Caco-2 (cell line): ENCODE data around the gene SLC30A1. TPM values are rescaled to one million over a fixed set of nuclear protein-coding genes. Genes with fewer than 3 reads are reported as not detected.
A peak's percentile ranks its signal among the peaks of the same experiment; 100 is the strongest.

Source experiments
- BruUV-seq: library from RNA; stranded (reverse); fragments of 400-500 nt; replicated peaks from 2 replicates; lab custom pipeline; 2021; lab: Mats Ljungman, UMichigan
- CTCF ChIA-PET: fragments of 300-600 bp; sonication (Branson Sonifier 250); formaldehyde crosslinking; loops from one replicate; lab custom pipeline; 2022; ENCODE audit warnings: antibody characterized with exemption; lab: Charles Lee
- POLR2A ChIA-PET: fragments of 300-600 bp; sonication (Branson Sonifier 250); formaldehyde crosslinking; loops from one replicate; lab custom pipeline; 2022; ENCODE audit warnings: antibody characterized with exemption; lab: Charles Lee
- DNase-seq, 2 experiments: peaks; one replicate each; pipeline versions ENCODE4 v3.0.0 to v3.0.0-alpha.2; 2020 to 2022
- H3K27me3 ChIP-seq: replicated peaks from 2 replicates; pipeline ENCODE4 v1.6.0; 2011; ENCODE audit warnings: low read length; ENCODE audit not compliant: control insufficient read depth, insufficient read depth
- H3K36me3 ChIP-seq: 2 replicates; pipeline ENCODE4 v1.5.1; 2011; ENCODE audit warnings: low read length; ENCODE audit not compliant: control insufficient read depth, insufficient read depth
- H3K4me1 ChIP-seq: fragments of 250-450 bp; sonication (Bioruptor Pico); 2 replicates; pipeline ENCODE4 v1.5.1; 2020; ENCODE audit warnings: mild to moderate bottlenecking
- H3K4me3 ChIP-seq: 2 replicates; pipeline ENCODE4 v1.5.1; 2011; ENCODE audit warnings: low read depth, mild to moderate bottlenecking, control low read depth, low read length
- H3K9me3 ChIP-seq: fragments of 250-450 bp; sonication (Bioruptor Pico); 2 replicates; pipeline ENCODE4 v1.5.1; 2020; ENCODE audit warnings: mild to moderate bottlenecking, moderate library complexity
- H3K27ac Mint-ChIP-seq: one replicate; pipeline ENCODE4 v1.8.0; 2022; ENCODE audit warnings: mixed read lengths; ENCODE audit not compliant: unreplicated experiment
- H3K27me3 Mint-ChIP-seq: one replicate; pipeline ENCODE4 v1.8.0; 2022; ENCODE audit warnings: mixed read lengths; ENCODE audit not compliant: insufficient read depth, unreplicated experiment
- H3K36me3 Mint-ChIP-seq: one replicate; pipeline ENCODE4 v1.8.0; 2022; ENCODE audit warnings: mild to moderate bottlenecking, mixed read lengths; ENCODE audit not compliant: insufficient read depth, unreplicated experiment
- H3K4me1 Mint-ChIP-seq: one replicate; pipeline ENCODE4 v1.8.0; 2022; ENCODE audit warnings: low read depth, mixed read lengths; ENCODE audit not compliant: unreplicated experiment
- H3K4me3 Mint-ChIP-seq: one replicate; pipeline ENCODE4 v1.8.0; 2022; ENCODE audit warnings: mild to moderate bottlenecking, moderate library complexity, mixed read lengths; ENCODE audit not compliant: unreplicated experiment
- H3K9me3 Mint-ChIP-seq: one replicate; pipeline ENCODE4 v1.8.0; 2022; ENCODE audit warnings: mixed read lengths; ENCODE audit not compliant: unreplicated experiment
- CTCF ChIP-seq, 2 experiments: fragments of 200-600 bp in 1 of 2; IDR thresholded peaks; 1 replicate in 1 of 2; 2 replicates in 1 of 2; pipeline versions ENCODE4 v1.5.1 to v1.8.0; 2011 to 2022; ENCODE audit warnings: antibody characterized with exemption in 1 of 2, control low read depth in 1 of 2, inconsistent platforms in 1 of 2, low read depth in 1 of 2, low read length in 1 of 2, mild to moderate bottlenecking in 1 of 2, moderate library complexity in 1 of 2; ENCODE audit not compliant: insufficient read depth in 1 of 2, severe bottlenecking in 1 of 2, unreplicated experiment in 1 of 2
- intact Hi-C: fragments of 100-400 bp; cut with micrococcal nuclease; formaldehyde crosslinking; loops from one replicate; pipeline ENCODE4 v1.10.0; 2022; ENCODE audit not compliant: unreplicated experiment
- total RNA-seq: library from RNA; stranded (reverse); gene quantifications from 2 replicates; pipeline ENCODE4 v1.2.3, GENCODE V29; 2022

SLC30A1 gene
- total RNA-seq, 1 experiment from 2014 or later, result 26.6 TPM

DNA sequence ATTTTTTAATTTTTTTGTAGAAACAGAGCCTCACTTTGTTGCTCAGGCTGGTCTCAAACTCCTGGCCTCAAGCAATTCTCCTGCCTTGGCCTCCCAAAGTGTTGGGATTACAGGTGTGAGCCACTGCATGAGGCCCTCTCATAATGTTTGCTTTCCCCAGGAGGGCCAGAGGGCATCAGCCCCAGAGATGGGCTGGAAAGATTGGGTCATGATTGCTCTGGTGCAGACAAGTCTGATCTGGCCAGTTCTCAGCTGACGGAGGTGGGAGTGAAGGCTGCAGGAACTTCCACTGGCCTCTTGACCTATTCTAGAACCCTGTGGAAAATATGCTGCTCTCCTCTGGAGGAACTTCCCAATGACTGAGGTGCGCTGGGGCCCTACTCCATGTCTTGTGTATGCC is 43.6 kb downstream of the SLC30A1 start:
- no peaks in the 10 kb centered on the region for H3K27me3 ChIP-seq
- no peaks in the 10 kb centered on the region for H3K36me3 Mint-ChIP-seq
- H3K4me1 ChIP-seq, result no peaks in the 10 kb centered on the region
- H3K27ac Mint-ChIP-seq, result peak overlapping the region; percentile 13
- H3K27me3 Mint-ChIP-seq, result no peaks in the 10 kb centered on the region
- no peak for DNase-seq
- peaks cover 10% of the 10 kb centered on the region for H3K4me1 Mint-ChIP-seq
- ChIA-PET CTCF (no interaction called here), POLR2A (no interaction called here)
- no peak overlapping the region for H3K4me3 Mint-ChIP-seq
- BruUV-seq, result no TSS peak
- H3K4me3 ChIP-seq, result no peak overlapping the region
- peaks cover under 1% of the 10 kb centered on the region for H3K9me3 Mint-ChIP-seq
- intact Hi-C loops, result no loop called here
- no peak for TF ChIP-seq CTCF (IDR thresholded peaks at IDR 0.05; ENCODE audit: insufficient read depth in 1 of 2, low read depth in 1 of 2, low read length in 1 of 2, severe bottlenecking in 1 of 2, unreplicated experiment in 1 of 2)
- no peaks in the 10 kb centered on the region; the same call in 1 of the 2 replicates for H3K36me3 ChIP-seq
- H3K9me3 ChIP-seq, result no peaks in the 10 kb centered on the region

GRCh38 chr1:211534545-211535291 is 44.2 kb downstream of the SLC30A1 start:
- intact Hi-C loops, result no loop called here
- peaks cover 11% of the 10 kb centered on the region for H3K4me1 Mint-ChIP-seq
- no peak overlapping the region for H3K4me3 Mint-ChIP-seq
- H3K9me3 Mint-ChIP-seq, result no peaks in the 10 kb centered on the region
- Histone ChIP-seq H3K9me3 (no peaks in the 10 kb centered on the region), H3K36me3 (no peaks in the 10 kb centered on the region; the same call in 1 of the 2 replicates), H3K4me3 (no peak overlapping the region), H3K4me1 (no peaks in the 10 kb centered on the region), H3K27me3 (no peaks in the 10 kb centered on the region)
- peak overlapping the region; percentile 13 for H3K27ac Mint-ChIP-seq
- CTCF ChIA-PET, result no interaction called here
- no peaks in the 10 kb centered on the region for H3K36me3 Mint-ChIP-seq
- POLR2A ChIA-PET, result no interaction called here
- no TSS peak for BruUV-seq
- DNase-seq, result no peak
- H3K27me3 Mint-ChIP-seq, result no peaks in the 10 kb centered on the region
- TF ChIP-seq CTCF (IDR thresholded peaks at IDR 0.05; ENCODE audit: insufficient read depth in 1 of 2, low read depth in 1 of 2, low read length in 1 of 2, severe bottlenecking in 1 of 2, unreplicated experiment in 1 of 2), result no peak

- POLR2A ChIA-PET, result no interaction called here
- Histone ChIP-seq H3K27me3 (no peaks in the 10 kb centered on the region), H3K9me3 (no peaks in the 10 kb centered on the region), H3K4me3 (no peak overlapping the region), H3K4me1 (no peaks in the 10 kb centered on the region), H3K36me3 (no peaks in the 10 kb centered on the region; the same call in 1 of the 2 replicates)
- CTCF ChIA-PET, result no interaction called here
- TF ChIP-seq CTCF (IDR thresholded peaks at IDR 0.05; ENCODE audit: insufficient read depth in 1 of 2, low read depth in 1 of 2, low read length in 1 of 2, severe bottlenecking in 1 of 2, unreplicated experiment in 1 of 2), result no peak
- intact Hi-C loops, result no loop called here
- no peaks in the 10 kb centered on the region for H3K27me3 Mint-ChIP-seq
- H3K4me3 Mint-ChIP-seq, result no peak overlapping the region
- no TSS peak for BruUV-seq
- H3K4me1 Mint-ChIP-seq, result peaks cover 14% of the 10 kb centered on the region
- H3K9me3 Mint-ChIP-seq, result no peaks in the 10 kb centered on the region
- H3K36me3 Mint-ChIP-seq, result no peaks in the 10 kb centered on the region
- H3K27ac Mint-ChIP-seq, result no peak overlapping the region
- no peak for DNase-seq
Measured at GRCh38 chr1:211532088-211532444, 46.9 kb downstream of the SLC30A1 start.
